IMR-90 (cell line): ENCODE data around the gene HSPD1. TPM values are rescaled to one million over a fixed set of nuclear protein-coding genes. Genes with fewer than 3 reads are reported as not detected.

Source experiments
- ATAC-seq: fragments of 200-7000 bp; cut with Tn5 transposase; 2 replicates; pipeline ENCODE4 v1.9.1; 2020; ENCODE audit warnings: low read depth, mild to moderate bottlenecking, moderate library complexity
- BruUV-seq: library from RNA; stranded (reverse); fragments of 400-500 nt; replicated peaks from 2 replicates; lab custom pipeline; 2021; lab: Mats Ljungman, UMichigan
- CTCF ChIA-PET: fragments of 300-600 bp; formaldehyde crosslinking; extraction: SDS; loops from one replicate; lab custom pipeline; 2021; ENCODE audit warnings: antibody characterized with exemption; lab: Yijun Ruan, JAX
- POLR2A ChIA-PET: fragments of 300-600 bp; sonication (Branson Sonifier 250); formaldehyde crosslinking; loops from one replicate; lab custom pipeline; 2022; ENCODE audit warnings: antibody characterized with exemption; ENCODE audit not compliant: unreplicated experiment; lab: Charles Lee
- DNase-seq: peaks from one replicate; pipeline ENCODE4 v3.0.0; 2013
- H2AFZ ChIP-seq: replicated peaks from 2 replicates; pipeline ENCODE3; 2013; ENCODE audit warnings: low read length, mild to moderate bottlenecking; ENCODE audit not compliant: poor library complexity
- H2AK5ac ChIP-seq: 2 replicates; pipeline ENCODE4 v1.6.1; 2013; ENCODE audit warnings: low read depth, low read length, inconsistent platforms
- H2AK9ac ChIP-seq: replicated peaks from 2 replicates; pipeline ENCODE3; 2013; ENCODE audit warnings: mild to moderate bottlenecking, low read depth, low read length, moderate library complexity; ENCODE audit not compliant: poor library complexity
- H2BK120ac ChIP-seq: 2 replicates; pipeline ENCODE4 v1.6.1; 2013; ENCODE audit warnings: low read depth, low read length, inconsistent platforms
- H2BK15ac ChIP-seq: 3 replicates; pipeline ENCODE4 v1.6.1; 2013; ENCODE audit warnings: low read depth, low read length, inconsistent platforms
- H2BK20ac ChIP-seq: 2 replicates; pipeline ENCODE4 v1.6.1; 2013; ENCODE audit warnings: low read depth, mild to moderate bottlenecking, inconsistent platforms, low read length, moderate library complexity
- H2BK5ac ChIP-seq: 2 replicates; pipeline ENCODE4 v1.6.1; 2013; ENCODE audit warnings: mild to moderate bottlenecking, low read depth, low read length, inconsistent platforms; ENCODE audit not compliant: poor library complexity, severe bottlenecking
- H3K14ac ChIP-seq: replicated peaks from 2 replicates; pipeline ENCODE4 v1.6.1; 2013; ENCODE audit warnings: low read depth, low read length, inconsistent platforms
- H3K18ac ChIP-seq: 2 replicates; pipeline ENCODE4 v1.6.1; 2013; ENCODE audit warnings: low read depth, low read length, control low read depth
- H3K23ac ChIP-seq: 2 replicates; pipeline ENCODE4 v1.6.1; 2013; ENCODE audit warnings: low read depth, low read length, inconsistent platforms
- H3K27ac ChIP-seq: 2 replicates; pipeline ENCODE4 v1.5.1; 2013; ENCODE audit warnings: mild to moderate bottlenecking, control low read depth, low read length; ENCODE audit not compliant: insufficient read depth
- H3K27me3 ChIP-seq: 2 replicates; pipeline ENCODE4 v1.6.1; 2013; ENCODE audit warnings: low read length; ENCODE audit not compliant: control insufficient read depth, insufficient read depth
- H3K36me3 ChIP-seq: 2 replicates; pipeline ENCODE4 v1.6.1; 2013; ENCODE audit warnings: low read length, mixed read lengths; ENCODE audit not compliant: control insufficient read depth, insufficient read depth
- H3K4ac ChIP-seq: 2 replicates; pipeline ENCODE4 v1.6.1; 2013; ENCODE audit warnings: low read depth, low read length, inconsistent platforms
- H3K4me1 ChIP-seq: 2 replicates; pipeline ENCODE4 v1.6.1; 2013; ENCODE audit warnings: low read length, mixed read lengths; ENCODE audit not compliant: control insufficient read depth, insufficient read depth
- H3K4me2 ChIP-seq: 2 replicates; pipeline ENCODE4 v1.6.1; 2013; ENCODE audit warnings: low read depth, mild to moderate bottlenecking, control low read depth, low read length, moderate library complexity
- H3K4me3 ChIP-seq: 2 replicates; pipeline ENCODE4 v1.5.1; 2013; ENCODE audit warnings: low read depth, mild to moderate bottlenecking, control low read depth, low read length, moderate library complexity; ENCODE audit not compliant: insufficient read depth
- H3K56ac ChIP-seq: 2 replicates; pipeline ENCODE4 v1.6.1; 2013; ENCODE audit warnings: low read length, inconsistent platforms; ENCODE audit not compliant: insufficient read depth; ENCODE audit errors: extremely low read depth
- H3K79me1 ChIP-seq, 2 experiments: 2 replicates each; pipeline ENCODE4 v1.6.1; 2013; ENCODE audit warnings: low read length in 2 of 2, inconsistent platforms in 1 of 2, low read depth in 1 of 2
- H3K9ac ChIP-seq: 2 replicates; pipeline ENCODE4 v1.6.1; 2013; ENCODE audit warnings: low read depth, low read length, control low read depth
- H3K9me1 ChIP-seq: 2 replicates; pipeline ENCODE4 v1.6.1; 2013; ENCODE audit warnings: low read length, inconsistent platforms; ENCODE audit not compliant: insufficient read depth
- H3K9me3 ChIP-seq: 2 replicates; pipeline ENCODE4 v1.6.1; 2013; ENCODE audit warnings: low read length; ENCODE audit not compliant: control insufficient read depth, insufficient read depth
- H4K20me1 ChIP-seq: 2 replicates; pipeline ENCODE4 v1.6.1; 2013; ENCODE audit warnings: low read length, inconsistent platforms; ENCODE audit not compliant: insufficient read depth
- H4K5ac ChIP-seq: 2 replicates; pipeline ENCODE4 v1.6.1; 2013; ENCODE audit warnings: mild to moderate bottlenecking, low read depth, low read length, control low read depth
- H4K8ac ChIP-seq, 2 experiments: 2 replicates each; pipeline ENCODE4 v1.6.1; 2013; ENCODE audit warnings: low read depth in 2 of 2, low read length in 2 of 2, control low read depth in 1 of 2, inconsistent platforms in 1 of 2
- H4K91ac ChIP-seq: 2 replicates; pipeline ENCODE4 v1.6.1; 2013; ENCODE audit warnings: low read depth, low read length, inconsistent platforms; ENCODE audit not compliant: insufficient read depth
- BHLHE40 ChIP-seq: fragments of 150-350 bp; IDR thresholded peaks from 2 replicates; pipeline ENCODE4 v1.6.1; 2016; ENCODE audit warnings: mild to moderate bottlenecking, low read depth, low read length
- MAZ ChIP-seq: IDR thresholded peaks from 2 replicates; pipeline ENCODE4 v1.6.1; 2012; ENCODE audit warnings: low read depth, mild to moderate bottlenecking, low read length, improper control_type of control experiment, moderate library complexity, borderline replicate concordance
- NFE2L2 ChIP-seq: fragments of 150-350 bp; IDR thresholded peaks from 2 replicates; pipeline ENCODE4 v1.6.1; 2016; ENCODE audit warnings: low read depth, mild to moderate bottlenecking, low read length
- RAD21 ChIP-seq: IDR thresholded peaks from 2 replicates; pipeline ENCODE4 v1.6.1; 2012; ENCODE audit warnings: low read length, improper control_type of control experiment
- RCOR1 ChIP-seq: IDR thresholded peaks from 2 replicates; pipeline ENCODE4 v1.6.1; 2012; ENCODE audit warnings: mild to moderate bottlenecking, low read length, improper control_type of control experiment; ENCODE audit not compliant: insufficient replicate concordance
- WGBS, 2 experiments: methylation state at CpG; one replicate each; pipeline versions ENCODE4 v1.1.5 to v1.1.7; 2013; ENCODE audit warnings: missing lambda C conversion rate in 2 of 2; ENCODE audit not compliant: insufficient read length in 1 of 2; ENCODE audit errors: extremely low coverage in 2 of 2; 5-methylcytosine and 5-hydroxymethylcytosine counted together
- dilution Hi-C: fragments of 300-500 bp; cut with HindIII; formaldehyde crosslinking; loops from one replicate; pipeline ENCODE4 v1.14.3; 2018; ENCODE audit warnings: low sequenced_read_pairs; ENCODE audit not compliant: unreplicated experiment
- in situ Hi-C: fragments of 300-500 bp; cut with MboI; formaldehyde crosslinking; loops from 3 replicates; pipeline ENCODE4 v1.14.3; 2019; ENCODE audit warnings: low sequenced_read_pairs, inconsistent platforms, mixed read lengths
- intact Hi-C: fragments of 100-400 bp; cut with micrococcal nuclease; formaldehyde crosslinking; loops from 2 replicates; pipeline ENCODE4 v1.10.0; 2022
- polyA plus RNA-seq, 3 experiments: library from polyadenylated mRNA; depleted of rRNA; stranded (reverse); fragments of >200 nt; gene quantifications; 2 replicates each; pipeline ENCODE4 v1.2.3, GENCODE V29; 2012; ENCODE audit warnings: low replicate concordance in 1 of 3
- total RNA-seq: library from RNA; depleted of rRNA; stranded (reverse); fragments of >200 nt; gene quantifications from 2 replicates; pipeline ENCODE4 v1.2.3, GENCODE V29; 2012

HSPD1 gene
- total and polyA plus RNA-seq, 2 of the 4 experiments (the other 2 are of a cell fraction): 171 TPM

DNA sequence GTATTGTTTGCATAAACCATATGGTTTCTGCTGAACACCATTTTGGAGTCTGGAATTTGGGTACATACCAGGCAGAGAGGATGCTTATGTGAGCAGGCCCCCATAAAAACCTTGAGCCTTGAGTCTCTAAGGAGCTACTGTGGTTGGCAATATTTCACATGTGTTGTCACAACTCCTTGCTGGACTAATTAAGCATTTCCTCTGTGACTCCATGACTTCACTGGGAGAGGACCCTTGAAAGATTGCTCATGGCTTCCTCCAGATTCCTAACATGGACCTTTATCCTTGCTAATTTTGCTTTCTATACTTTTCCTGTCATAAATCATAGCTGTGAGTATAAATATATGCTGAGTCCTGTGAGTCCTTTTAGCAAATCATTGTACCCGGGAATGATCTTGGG lies 53.9 kb downstream of the HSPD1 start:
- DNase-seq: no peak

More for the DNA sequence above, 53.9 kb downstream of the HSPD1 start:
- dilution Hi-C loops: no loop called here
- Histone ChIP-seq H3K56ac (no peak overlapping the region), H3K9me1 (peaks cover 3% of the 10 kb centered on the region; the same call in 1 of the 2 replicates), H2AFZ (no peak overlapping the region), H3K18ac (no peak overlapping the region), H3K27me3 (no peaks in the 10 kb centered on the region), H4K5ac (no peak overlapping the region), H3K27ac (no peak overlapping the region), H2BK15ac (no peak overlapping the region), H2BK120ac (no peak overlapping the region), H3K9ac (no peak overlapping the region), H3K14ac (no peak overlapping the region), H3K4me1 (peaks cover 5% of the 10 kb centered on the region), H3K79me1 (no peaks in the 10 kb centered on the region), H3K4ac (no peak overlapping the region), H2AK5ac (no peak overlapping the region), H4K91ac (no peak overlapping the region), H3K4me2 (no peak overlapping the region), H4K8ac (no peak overlapping the region), H2BK5ac (no peak overlapping the region), H3K36me3 (no peaks in the 10 kb centered on the region), H2AK9ac (no peak overlapping the region), H2BK20ac (no peak overlapping the region), H4K20me1 (no peaks in the 10 kb centered on the region), H3K23ac (no peak overlapping the region), H3K9me3 (no peaks in the 10 kb centered on the region), H3K4me3 (no peak overlapping the region)
- WGBS, 2 experiments: no CpG with 5 or more reads among the region's 1 CpG
- POLR2A ChIA-PET: no interaction called here
- in situ Hi-C loops: no loop called here
- CTCF ChIA-PET: no interaction called here
- BruUV-seq: no TSS peak
- intact Hi-C loops: no loop called here
- ATAC-seq: no peak
- TF ChIP-seq RCOR1 (no peak), MAZ (no peak), RAD21 (no peak), NFE2L2 (no peak), BHLHE40 (no peak)
